ENCODE results near the gene CES2. TPM values are rescaled to one million over a fixed set of nuclear protein-coding genes. Genes with fewer than 3 reads are reported as not detected.

The CES2 gene
- total RNA-seq, 1 donor from 2014 or later, result 55.7 TPM

DNA sequence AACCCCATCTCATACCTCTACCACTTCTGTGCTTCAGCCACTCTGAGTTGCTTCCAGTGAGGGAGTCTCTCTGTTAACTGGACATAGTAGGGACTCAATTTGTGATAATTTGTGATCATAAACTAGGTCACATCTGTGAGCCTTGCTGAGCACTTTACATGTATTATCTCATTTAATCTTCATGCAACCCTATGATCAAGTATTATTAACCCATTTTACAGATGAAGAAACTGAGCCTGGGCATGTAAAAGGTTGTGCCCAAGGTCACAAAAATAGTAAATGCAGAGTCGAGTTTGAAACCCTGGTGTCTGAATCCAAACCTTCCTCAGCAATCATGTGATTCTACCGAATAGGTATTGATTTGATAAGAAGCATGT is 36.4 kb upstream of the CES2 start:
- intact Hi-C loops (cut with DNase I), result no loop called here
- no peak for TF ChIP-seq POLR2A (IDR thresholded peaks at IDR 0.05)
- no peak for TF ChIP-seq CTCF (IDR thresholded peaks at IDR 0.05)
- no peak for TF ChIP-seq POLR2AphosphoS5 (IDR thresholded peaks at IDR 0.05; ENCODE audit: insufficient read depth in 1 of 2, low read depth in 1 of 2)
- no peak for DNase-seq (ENCODE audit: extremely low spot score in 2 of 2)
- Histone ChIP-seq H3K4me3 (no peak overlapping the region), H3K4me1 (peaks cover 34% of the 10 kb centered on the region), H3K27ac (peak overlapping the region; percentile 91), H3K36me3 (no peaks in the 10 kb centered on the region), H3K9me3 (no peaks in the 10 kb centered on the region), H3K27me3 (no peaks in the 10 kb centered on the region)

DNA sequence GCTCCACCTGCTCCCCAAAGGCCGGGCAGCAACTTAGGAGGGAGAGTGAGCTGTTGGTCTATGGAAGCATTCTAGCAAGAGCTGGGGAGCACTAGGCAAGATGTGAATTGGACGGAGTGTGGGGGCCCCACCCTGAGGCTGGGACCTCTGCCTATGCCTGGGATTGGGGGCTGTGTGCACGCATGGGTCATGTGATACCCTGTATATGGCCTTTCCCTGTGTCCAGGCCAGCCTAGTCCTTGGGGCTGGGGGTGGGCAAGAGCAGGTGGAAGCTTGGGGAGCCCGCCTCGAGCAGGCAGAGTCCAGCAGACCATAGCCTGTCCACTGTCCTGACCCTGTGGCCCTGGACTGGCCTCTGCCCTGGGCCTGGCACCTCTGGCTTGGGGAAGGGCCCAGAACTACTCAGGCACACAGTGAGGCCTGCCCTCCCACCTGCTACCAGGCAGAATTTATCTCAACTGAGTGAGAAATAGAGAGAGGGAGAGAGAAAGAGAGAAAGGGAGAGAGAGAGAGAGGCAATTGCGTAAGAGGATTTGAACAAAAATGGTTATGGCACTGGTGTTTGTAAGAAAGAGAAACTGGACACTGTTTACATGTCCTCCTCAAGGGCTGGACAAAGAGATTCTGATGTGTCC is 35.9 kb upstream of the CES2 start:
- Histone ChIP-seq H3K27me3 (no peaks in the 10 kb centered on the region), H3K4me1 (peaks cover 34% of the 10 kb centered on the region), H3K27ac (peak overlapping the region; percentile 91), H3K36me3 (no peaks in the 10 kb centered on the region), H3K9me3 (no peaks in the 10 kb centered on the region), H3K4me3 (no peak overlapping the region)
- no peak for DNase-seq (ENCODE audit: extremely low spot score in 2 of 2)
- TF ChIP-seq POLR2A (IDR thresholded peaks at IDR 0.05), result no peak
- TF ChIP-seq CTCF (IDR thresholded peaks at IDR 0.05), result no peak
- no peak for TF ChIP-seq POLR2AphosphoS5 (IDR thresholded peaks at IDR 0.05; ENCODE audit: insufficient read depth in 1 of 2, low read depth in 1 of 2)
- intact Hi-C loops (cut with DNase I), result no loop called here

GRCh38 chr16:66899945-66900710 is 35.2 kb upstream of the CES2 start:
- H3K27ac ChIP-seq, result peak overlapping the region; percentile 91

GRCh38 chr16:66900721-66901441 is 34.4 kb upstream of the CES2 start:
- intact Hi-C loops (cut with DNase I), result no loop called here
- no peaks in the 10 kb centered on the region for H3K27me3 ChIP-seq
- no peak for TF ChIP-seq CTCF (IDR thresholded peaks at IDR 0.05)
- TF ChIP-seq POLR2A (IDR thresholded peaks at IDR 0.05), result no peak
- TF ChIP-seq POLR2AphosphoS5 (IDR thresholded peaks at IDR 0.05; ENCODE audit: insufficient read depth in 1 of 2, low read depth in 1 of 2), result peak in 1 of 2 donors; percentile 60
- H3K4me1 ChIP-seq, result peaks cover 48% of the 10 kb centered on the region
- H3K4me3 ChIP-seq, result no peak overlapping the region
- H3K36me3 ChIP-seq, result no peaks in the 10 kb centered on the region
- no peaks in the 10 kb centered on the region for H3K9me3 ChIP-seq
- peak overlapping the region; percentile 91 for H3K27ac ChIP-seq
- no peak for DNase-seq (ENCODE audit: extremely low spot score in 2 of 2)

More at GRCh38 chr16:66899945-66900710, 35.2 kb upstream of the CES2 start:
- H3K27me3 ChIP-seq, result no peaks in the 10 kb centered on the region
- peaks cover 40% of the 10 kb centered on the region for H3K4me1 ChIP-seq
- intact Hi-C loops (cut with DNase I), result no loop called here
- no peak for TF ChIP-seq POLR2A (IDR thresholded peaks at IDR 0.05)
- peak; percentile 10 to 34 for TF ChIP-seq POLR2AphosphoS5 (IDR thresholded peaks at IDR 0.05; ENCODE audit: insufficient read depth in 1 of 2, low read depth in 1 of 2)
- DNase-seq (ENCODE audit: extremely low spot score in 2 of 2), result no peak
- H3K4me3 ChIP-seq, result no peak overlapping the region
- no peaks in the 10 kb centered on the region for H3K36me3 ChIP-seq
- H3K9me3 ChIP-seq, result no peaks in the 10 kb centered on the region

- no peaks in the 10 kb centered on the region for H3K36me3 ChIP-seq
- no peaks in the 10 kb centered on the region for H3K27me3 ChIP-seq
- peaks cover 51% of the 10 kb centered on the region for H3K4me1 ChIP-seq
- peak overlapping the region; percentile 91 for H3K27ac ChIP-seq
- TF ChIP-seq POLR2AphosphoS5 (IDR thresholded peaks at IDR 0.05; ENCODE audit: insufficient read depth in 1 of 2, low read depth in 1 of 2) (no peak), CTCF (IDR thresholded peaks at IDR 0.05) (no peak), POLR2A (IDR thresholded peaks at IDR 0.05) (no peak)
- no peak for DNase-seq (ENCODE audit: extremely low spot score in 2 of 2)
- intact Hi-C loops (cut with DNase I), result no loop called here
- no peak overlapping the region for H3K4me3 ChIP-seq
- H3K9me3 ChIP-seq, result no peaks in the 10 kb centered on the region
These were observed 33.7 kb upstream of the CES2 start for GRCh38 chr16:66901626-66902025.
